OCI-LY1 (cell line): ENCODE measurements around the gene CDKAL1.

ENCODE experiments used
- H2AFZ ChIP-seq: fragments of 200-600 bp; sonication (generic), shearing (Covaris generic); 2 replicates; pipeline ENCODE4 v1.6.0; 2014; ENCODE audit warnings: antibody characterized with exemption, mild to moderate bottlenecking, low read length
- H3F3A ChIP-seq: fragments of 200-600 bp; sonication (generic), shearing (Covaris generic); 2 replicates; pipeline ENCODE4 v1.6.0; 2014; ENCODE audit warnings: mild to moderate bottlenecking, antibody characterized with exemption, low read length, moderate library complexity; ENCODE audit not compliant: insufficient read depth
- H3K27ac ChIP-seq: fragments of 200-600 bp; sonication (generic); 2 replicates; pipeline ENCODE4 v1.5.1; 2014; ENCODE audit warnings: low read length, mixed run types, mild to moderate bottlenecking, low read depth; ENCODE audit not compliant: poor library complexity, severe bottlenecking
- H3K27me3 ChIP-seq: fragments of 200-600 bp; sonication (generic); 2 replicates; pipeline ENCODE4 v1.6.0; 2014; ENCODE audit warnings: antibody characterized with exemption, mild to moderate bottlenecking, low read length, moderate library complexity; ENCODE audit not compliant: insufficient read depth
- H3K36me3 ChIP-seq: fragments of 200-600 bp; sonication (generic); 2 replicates; pipeline ENCODE4 v1.6.1; 2014; ENCODE audit warnings: mild to moderate bottlenecking, antibody characterized with exemption, low read length, moderate library complexity, mixed read lengths; ENCODE audit not compliant: insufficient read depth
- H3K4me1 ChIP-seq: fragments of 200-600 bp; sonication (generic); 2 replicates; pipeline ENCODE4 v1.5.1; 2014; ENCODE audit warnings: mild to moderate bottlenecking, low read length, moderate library complexity; ENCODE audit not compliant: insufficient read depth, severe bottlenecking
- H3K4me2 ChIP-seq: fragments of 200-600 bp; sonication (generic), shearing (Covaris generic); 2 replicates; pipeline ENCODE4 v1.6.1; 2014; ENCODE audit warnings: low read length
- H3K4me3 ChIP-seq: fragments of 200-600 bp; sonication (generic); 2 replicates; pipeline ENCODE4 v1.5.1; 2014; ENCODE audit warnings: low read length, low read depth, mild to moderate bottlenecking, mixed read lengths; ENCODE audit not compliant: poor library complexity, severe bottlenecking
- H3K79me2 ChIP-seq: fragments of 200-600 bp; shearing (Covaris generic); 2 replicates; pipeline ENCODE4 v1.6.1; 2016; ENCODE audit warnings: mixed run types, low read length, mixed read lengths; ENCODE audit not compliant: insufficient read depth
- H3K9ac ChIP-seq: fragments of 200-600 bp; sonication (generic), shearing (Covaris generic); 2 replicates; pipeline ENCODE4 v1.6.1; 2014; ENCODE audit warnings: mild to moderate bottlenecking, low read length, mixed read lengths
- H3K9me2 ChIP-seq: fragments of 200-600 bp; sonication (generic), shearing (Covaris generic); 2 replicates; pipeline ENCODE4 v1.6.1; 2014; ENCODE audit warnings: low read depth, mild to moderate bottlenecking, low read length, mixed read lengths
- H3K9me3 ChIP-seq: fragments of 200-600 bp; shearing (Covaris generic); 2 replicates; pipeline ENCODE4 v1.6.1; 2014; ENCODE audit warnings: low read length, mixed read lengths
- H4K20me1 ChIP-seq: fragments of 200-600 bp; sonication (generic), shearing (Covaris generic); 2 replicates; pipeline ENCODE4 v1.6.0; 2016; ENCODE audit warnings: mild to moderate bottlenecking, low read length; ENCODE audit not compliant: insufficient read depth
- CTCF ChIP-seq: fragments of 200-600 bp; sonication (generic), shearing (Covaris generic); IDR thresholded peaks from 2 replicates; pipeline ENCODE4 v1.5.1; 2017; ENCODE audit warnings: mild to moderate bottlenecking, antibody characterized with exemption, low read length, moderate library complexity, mixed read lengths
- EZH2 ChIP-seq: fragments of 200-600 bp; sonication (generic), shearing (Covaris generic); IDR thresholded peaks from 2 replicates; pipeline ENCODE4 v1.8.0; 2017; ENCODE audit warnings: borderline replicate concordance, mixed run types, mild to moderate bottlenecking, antibody characterized with exemption, low read length, moderate library complexity, mixed read lengths

Gene CDKAL1

GRCh38 chr6:20740727-20741126, 206.5 kb downstream of the CDKAL1 start:
- Histone ChIP-seq H3K79me2 (no peaks in the 10 kb centered on the region), H3K9ac (no peak overlapping the region), H3K27ac (no peak overlapping the region), H3K36me3 (peaks cover 17% of the 10 kb centered on the region; the same call in 1 of the 2 replicates), H4K20me1 (no peaks in the 10 kb centered on the region), H2AFZ (no peak overlapping the region), H3F3A (no peaks in the 10 kb centered on the region; the same call in 1 of the 2 replicates), H3K9me2 (no peaks in the 10 kb centered on the region), H3K9me3 (no peaks in the 10 kb centered on the region), H3K4me1 (peaks cover 5% of the 10 kb centered on the region), H3K4me3 (no peak overlapping the region), H3K27me3 (no peaks in the 10 kb centered on the region), H3K4me2 (no peak overlapping the region)
- no peak for TF ChIP-seq CTCF
- no peak for TF ChIP-seq EZH2

GRCh38 chr6:20741490-20741889, 207.2 kb downstream of the CDKAL1 start:
- no peaks in the 10 kb centered on the region for H3K79me2 ChIP-seq
- H3K9me2 ChIP-seq, result no peaks in the 10 kb centered on the region
- no peak overlapping the region for H3K27ac ChIP-seq
- no peak overlapping the region for H3K4me2 ChIP-seq
- H3K27me3 ChIP-seq, result no peaks in the 10 kb centered on the region
- peaks cover 13% of the 10 kb centered on the region for H3K4me1 ChIP-seq
- no peak overlapping the region for H2AFZ ChIP-seq
- no peaks in the 10 kb centered on the region for H3K9me3 ChIP-seq
- H4K20me1 ChIP-seq, result no peaks in the 10 kb centered on the region
- no peak overlapping the region for H3K9ac ChIP-seq
- no peaks in the 10 kb centered on the region; the same call in 1 of the 2 replicates for H3F3A ChIP-seq
- TF ChIP-seq CTCF, result no peak
- TF ChIP-seq EZH2, result no peak
- H3K4me3 ChIP-seq, result no peak overlapping the region
- peaks cover 17% of the 10 kb centered on the region; the same call in 1 of the 2 replicates for H3K36me3 ChIP-seq

- Histone ChIP-seq H3K79me2 (no peaks in the 10 kb centered on the region), H3K4me3 (no peak overlapping the region), H4K20me1 (no peaks in the 10 kb centered on the region), H3K4me2 (no peak overlapping the region), H3K36me3 (peaks cover 9% of the 10 kb centered on the region; the same call in 1 of the 2 replicates), H2AFZ (no peak overlapping the region), H3K9ac (no peak overlapping the region), H3K9me3 (peaks cover 6% of the 10 kb centered on the region; the same call in 1 of the 2 replicates), H3K4me1 (peaks cover 14% of the 10 kb centered on the region), H3F3A (no peaks in the 10 kb centered on the region), H3K27me3 (no peaks in the 10 kb centered on the region), H3K27ac (no peak overlapping the region), H3K9me2 (no peaks in the 10 kb centered on the region)
- TF ChIP-seq EZH2 (no peak), CTCF (no peak)
Measured at GRCh38 chr6:20744911-20745557, 210.8 kb downstream of the CDKAL1 start.
